HCT116 (cell line): ENCODE measurements around the gene MTA3. TPM values are rescaled to one million over a fixed set of nuclear protein-coding genes. Genes with fewer than 3 reads are reported as not detected.

Experiments used
- ATAC-seq: fragments of 200-7000 bp; cut with Tn5 transposase; 2 replicates; pipeline ENCODE4 v1.9.1; 2020; ENCODE audit warnings: mild to moderate bottlenecking, moderate library complexity
- BruUV-seq: library from RNA; stranded (reverse); fragments of 400-500 nt; replicated peaks from 2 replicates; lab custom pipeline; 2021; lab: Mats Ljungman, UMichigan
- CTCF ChIA-PET: fragments of 300-600 bp; sonication (Branson Sonifier 250); formaldehyde crosslinking; loops from one replicate; lab custom pipeline; 2021; ENCODE audit warnings: antibody characterized with exemption; lab: Charles Lee
- POLR2A ChIA-PET: fragments of 300-600, 350-600 bp; sonication (Branson Sonifier 250); formaldehyde crosslinking; loops from one replicate; lab custom pipeline; 2021; ENCODE audit warnings: antibody characterized with exemption; lab: Charles Lee
- RAD21 ChIA-PET, 2 experiments: fragments of 300-600 bp; sonication (Branson Sonifier 250); formaldehyde crosslinking; loops; one replicate each; lab custom pipeline; 2023; ENCODE audit warnings: low total read pairs in 2 of 2; ENCODE audit not compliant: uncharacterized antibody in 2 of 2, unreplicated experiment in 2 of 2, low non-redundant PET in 1 of 2; lab: Charles Lee
- DNase-seq: peaks from one replicate; pipeline ENCODE4 v3.0.0-alpha.2; 2010; ENCODE audit warnings: low read depth, low spot score
- H2AFZ ChIP-seq: fragments of 200-600 bp; shearing (Covaris generic), sonication (generic); 2 replicates; pipeline ENCODE4 v1.6.1; 2017; ENCODE audit warnings: low read depth, mixed run types, mixed read lengths, antibody characterized with exemption, low read length; ENCODE audit not compliant: poor library complexity, severe bottlenecking
- H3K27ac ChIP-seq: 2 replicates; pipeline ENCODE4 v1.5.1; 2012; ENCODE audit warnings: low read depth, low read length
- H3K27me3 ChIP-seq: fragments of 200-600 bp; sonication (generic); 2 replicates; pipeline ENCODE4 v1.6.1; 2016; ENCODE audit warnings: mixed run types, low read length, mixed read lengths; ENCODE audit not compliant: insufficient read depth
- H3K36me3 ChIP-seq, 2 experiments: fragments of 200-500 bp in 1 of 2; fragments of 200-600 bp in 1 of 2; sonication (Bioruptor generic) in 1 of 2; sonication (generic) in 1 of 2; 2 replicates each; pipeline versions ENCODE4 v1.5.1 to v1.6.1; 2014 to 2016; ENCODE audit warnings: low read length in 2 of 2, inconsistent platforms in 1 of 2, mixed read lengths in 1 of 2, mixed run types in 1 of 2; ENCODE audit not compliant: insufficient read depth in 2 of 2, control insufficient read depth in 1 of 2
- H3K4me1 ChIP-seq, 2 experiments: fragments of 200-600 bp in 1 of 2; sonication (generic) in 1 of 2; 2 replicates each; pipeline versions ENCODE4 v1.5.1 to v1.6.1; 2012 to 2017; ENCODE audit warnings: low read length in 2 of 2, inconsistent platforms in 1 of 2, mild to moderate bottlenecking in 1 of 2, mixed read lengths in 1 of 2, mixed run types in 1 of 2, moderate library complexity in 1 of 2; ENCODE audit not compliant: insufficient read depth in 2 of 2, control insufficient read depth in 1 of 2
- H3K4me2 ChIP-seq: fragments of 200-600 bp; sonication (generic); 2 replicates; pipeline ENCODE4 v1.6.1; 2017; ENCODE audit warnings: mixed run types, low read length, mixed read lengths
- H3K4me3 ChIP-seq, 2 experiments: fragments of 200-600 bp in 1 of 2; sonication (generic) in 1 of 2; replicated peaks in 1 of 2; 2 replicates each; pipeline ENCODE4 v1.5.1; 2011 to 2016; ENCODE audit warnings: low read length in 2 of 2, control low read depth in 1 of 2, low read depth in 1 of 2, mild to moderate bottlenecking in 1 of 2, mixed read lengths in 1 of 2, mixed run types in 1 of 2
- H3K79me2 ChIP-seq: fragments of 200-600 bp; sonication (generic); 2 replicates; pipeline ENCODE4 v1.6.1; 2017; ENCODE audit warnings: mild to moderate bottlenecking, mixed run types, low read length, moderate library complexity, mixed read lengths; ENCODE audit not compliant: insufficient read depth
- H3K9ac ChIP-seq: fragments of 200-600 bp; sonication (generic); 2 replicates; pipeline ENCODE4 v1.6.1; 2016; ENCODE audit warnings: low read length, mixed read lengths
- H3K9me2 ChIP-seq: fragments of 200-600 bp; sonication (generic), shearing (Covaris generic); 2 replicates; pipeline ENCODE4 v1.6.1; 2017; ENCODE audit warnings: mixed run types, mild to moderate bottlenecking, moderate library complexity; ENCODE audit not compliant: insufficient read depth
- H3K9me3 ChIP-seq, 2 experiments: fragments of 200-500 bp in 1 of 2; fragments of 200-600 bp in 1 of 2; sonication (Bioruptor generic) in 1 of 2; sonication (generic) in 1 of 2; 2 replicates each; pipeline ENCODE4 v1.6.1; 2014 to 2017; ENCODE audit warnings: low read length in 2 of 2, mixed read lengths in 2 of 2, inconsistent platforms in 1 of 2, low read depth in 1 of 2, mild to moderate bottlenecking in 1 of 2, mixed run types in 1 of 2, moderate library complexity in 1 of 2; ENCODE audit not compliant: control insufficient read depth in 1 of 2, insufficient read depth in 1 of 2
- H4K20me1 ChIP-seq: fragments of 200-600 bp; sonication (generic), shearing (Covaris generic); 2 replicates; pipeline ENCODE4 v1.6.1; 2017; ENCODE audit warnings: mixed run types, mild to moderate bottlenecking, moderate library complexity; ENCODE audit not compliant: insufficient read depth
- CEBPB ChIP-seq: IDR thresholded peaks from 2 replicates; pipeline ENCODE4 v1.6.1; 2012; ENCODE audit warnings: low read depth
- CTCF ChIP-seq, 3 experiments: fragments of 200-600 bp in 1 of 3; sonication (generic) in 1 of 3; IDR thresholded peaks in 2 of 3; conservative IDR thresholded peaks in 1 of 3; 2 replicates each; pipeline ENCODE4 v1.5.1; 2012 to 2017; ENCODE audit warnings: low read depth in 2 of 3, low read length in 2 of 3, antibody characterized with exemption in 1 of 3, borderline replicate concordance in 1 of 3, control low read depth in 1 of 3, mild to moderate bottlenecking in 1 of 3, mixed read lengths in 1 of 3, mixed run types in 1 of 3, moderate library complexity in 1 of 3; ENCODE audit not compliant: insufficient read depth in 1 of 3
- EGR1 ChIP-seq: IDR thresholded peaks from 2 replicates; pipeline ENCODE4 v1.6.1; 2012; ENCODE audit warnings: low read depth
- ELF1 ChIP-seq: IDR thresholded peaks from 2 replicates; pipeline ENCODE4 v1.6.1; 2012; ENCODE audit warnings: low read depth, borderline replicate concordance
- EZH2 ChIP-seq: fragments of 200-600 bp; sonication (generic); IDR thresholded peaks from 2 replicates; pipeline ENCODE4 v1.6.1; 2017; ENCODE audit warnings: antibody characterized with exemption, mixed run types
- EZH2phosphoT487 ChIP-seq: fragments of 200-600 bp; IDR thresholded peaks from 2 replicates; pipeline ENCODE4 v1.6.1; 2018; ENCODE audit warnings: antibody characterized with exemption, borderline replicate concordance
- JUND ChIP-seq: IDR thresholded peaks from 2 replicates; pipeline ENCODE4 v1.6.1; 2012
- MAX ChIP-seq: IDR thresholded peaks from 2 replicates; pipeline ENCODE4 v1.6.1; 2012
- POLR2A ChIP-seq: IDR thresholded peaks from 2 replicates; pipeline ENCODE4 v1.7.0; 2011; ENCODE audit warnings: borderline replicate concordance; ENCODE audit not compliant: insufficient read depth, insufficient read length; ENCODE audit errors: extremely low read depth
- POLR2AphosphoS5 ChIP-seq: IDR thresholded peaks from 2 replicates; pipeline ENCODE4 v1.6.1; 2011; ENCODE audit warnings: mild to moderate bottlenecking, low read depth, low read length, moderate library complexity
- RAD21 ChIP-seq: IDR thresholded peaks from 2 replicates; pipeline ENCODE4 v1.6.1; 2012; ENCODE audit warnings: low read depth, mild to moderate bottlenecking
- REST ChIP-seq: IDR thresholded peaks from 2 replicates; pipeline ENCODE4 v1.6.1; 2012; ENCODE audit warnings: low read depth
- SIN3A ChIP-seq: IDR thresholded peaks from 2 replicates; pipeline ENCODE4 v1.6.1; 2012; ENCODE audit warnings: low read depth
- SP1 ChIP-seq: IDR thresholded peaks from 2 replicates; pipeline ENCODE4 v1.6.1; 2012; ENCODE audit warnings: low read depth
- SRF ChIP-seq: IDR thresholded peaks from 2 replicates; pipeline ENCODE4 v1.6.1; 2012; ENCODE audit warnings: low read depth
- TCF7L2 ChIP-seq: IDR thresholded peaks from 2 replicates; pipeline ENCODE4 v1.7.0; 2011; ENCODE audit warnings: borderline replicate concordance, inconsistent platforms; ENCODE audit not compliant: insufficient read depth, insufficient read length; ENCODE audit errors: extremely low read depth
- YY1 ChIP-seq: IDR thresholded peaks from 2 replicates; pipeline ENCODE4 v1.6.1; 2011; ENCODE audit warnings: low read length, low read depth, moderate library complexity, mild to moderate bottlenecking; ENCODE audit not compliant: insufficient replicate concordance; ENCODE audit errors: extremely low read depth
- ZBTB33 ChIP-seq: IDR thresholded peaks from 2 replicates; pipeline ENCODE4 v1.6.1; 2011; ENCODE audit warnings: mild to moderate bottlenecking, low read length, moderate library complexity; ENCODE audit not compliant: insufficient replicate concordance; ENCODE audit errors: extremely low read depth
- ZFX ChIP-seq: fragments of 450-650 bp; IDR thresholded peaks from 2 replicates; pipeline ENCODE4 v1.6.1; 2017
- ZNF274 ChIP-seq: fragments of 200-500 bp; sonication (Bioruptor generic); IDR thresholded peaks from 2 replicates; pipeline ENCODE4 v1.6.1; 2014; ENCODE audit warnings: mild to moderate bottlenecking, low read depth, low read length, inconsistent platforms
- intact Hi-C: fragments of 100-400 bp; cut with micrococcal nuclease; formaldehyde crosslinking; loops from 2 replicates; pipeline ENCODE4 v1.10.0; 2022
- total RNA-seq: library from RNA; stranded (reverse); gene quantifications from one replicate; pipeline ENCODE4 v1.2.1, GENCODE V29; 2021; ENCODE audit not compliant: unreplicated experiment

MTA3 gene
- total RNA-seq, 1 experiment from 2014 or later, result 46.3 TPM

- no peak overlapping the region for H2AFZ ChIP-seq
- ChIA-PET RAD21 (no interaction called here), CTCF (no interaction called here)
- H3K9me3 ChIP-seq, result no peaks in the 10 kb centered on the region
- no TSS peak for BruUV-seq
- H4K20me1 ChIP-seq, result no peaks in the 10 kb centered on the region
- TF ChIP-seq JUND, result no peak
- no peak for TF ChIP-seq YY1
- TF ChIP-seq EZH2phosphoT487, result no peak
- no peak for TF ChIP-seq EGR1
- TF ChIP-seq SP1, result no peak
- TF ChIP-seq ZBTB33, result no peak
- no peak for TF ChIP-seq SRF
- TF ChIP-seq ZNF274, result no peak
- no peak for TF ChIP-seq REST
- TF ChIP-seq CEBPB, result no peak
- no peak for TF ChIP-seq POLR2AphosphoS5
- no peak for TF ChIP-seq TCF7L2
- TF ChIP-seq EZH2, result no peak
- no peak for TF ChIP-seq MAX
- TF ChIP-seq RAD21, result no peak
- TF ChIP-seq ELF1, result no peak
- no peak for TF ChIP-seq SIN3A
- no peak for TF ChIP-seq POLR2A
- no peak for TF ChIP-seq ZFX
- TF ChIP-seq CTCF (IDR thresholded peaks at IDR 0.05 in 2 of 3, conservative IDR thresholded peaks at IDR 0.05 in 1 of 3; ENCODE audit: borderline replicate concordance in 1 of 3, insufficient read depth in 1 of 3, low read depth in 2 of 3, low read length in 2 of 3), result no peak
- TF ChIP-seq, all 23 proteins: peak for 0
- H3K27ac ChIP-seq, result no peak overlapping the region
- H3K9me2 ChIP-seq, result no peaks in the 10 kb centered on the region
- H3K9ac ChIP-seq, result no peak overlapping the region
- H3K79me2 ChIP-seq, result no peaks in the 10 kb centered on the region
- H3K4me1 ChIP-seq, result peaks cover 0 to 3% of the 10 kb centered on the region in 2 experiments; a peak in 1 of 4 replicates
- H3K36me3 ChIP-seq, result no peaks in the 10 kb centered on the region
- H3K4me2 ChIP-seq, result no peak overlapping the region
- no peak overlapping the region for H3K4me3 ChIP-seq
- DNase-seq (no peak), ATAC-seq (no peak)
- no peaks in the 10 kb centered on the region for H3K27me3 ChIP-seq
- POLR2A ChIA-PET, result no interaction called here
- intact Hi-C loops, result no loop called here
Observed at GRCh38 chr2:42767080-42767898, 198.9 kb downstream of the MTA3 start.
